WERI-Rb-1 (cell line): Measurements from ENCODE around the gene NME4.

ENCODE experiments used
- DNase-seq: peaks from one replicate; pipeline ENCODE4 v3.0.0-alpha.2; 2020
- H3K27ac ChIP-seq: fragments of 250-450 bp; sonication (Bioruptor Pico); 2 replicates; pipeline ENCODE4 v1.5.1; 2020; ENCODE audit warnings: mild to moderate bottlenecking, moderate library complexity
- H3K27me3 ChIP-seq: fragments of 250-450 bp; sonication (Bioruptor Pico); 2 replicates; pipeline ENCODE4 v1.5.1; 2021; ENCODE audit warnings: mild to moderate bottlenecking, low read depth, moderate library complexity; ENCODE audit not compliant: insufficient read depth, severe bottlenecking
- H3K36me3 ChIP-seq: fragments of 250-450 bp; sonication (Bioruptor Pico); 2 replicates; pipeline ENCODE4 v1.5.1; 2020; ENCODE audit warnings: mild to moderate bottlenecking, moderate library complexity
- H3K4me3 ChIP-seq: 2 replicates; pipeline ENCODE4 v1.5.1; 2011; ENCODE audit warnings: low read depth, mild to moderate bottlenecking, control low read depth, low read length
- H3K9me3 ChIP-seq: fragments of 250-450 bp; sonication (Bioruptor Pico); 2 replicates; pipeline ENCODE4 v1.5.1; 2021; ENCODE audit warnings: mild to moderate bottlenecking, moderate library complexity; ENCODE audit not compliant: severe bottlenecking
- CTCF ChIP-seq: IDR thresholded peaks from 2 replicates; pipeline ENCODE4 v1.5.1; 2011; ENCODE audit warnings: low read depth, mild to moderate bottlenecking, control low read depth, inconsistent platforms, low read length

Gene NME4

DNA sequence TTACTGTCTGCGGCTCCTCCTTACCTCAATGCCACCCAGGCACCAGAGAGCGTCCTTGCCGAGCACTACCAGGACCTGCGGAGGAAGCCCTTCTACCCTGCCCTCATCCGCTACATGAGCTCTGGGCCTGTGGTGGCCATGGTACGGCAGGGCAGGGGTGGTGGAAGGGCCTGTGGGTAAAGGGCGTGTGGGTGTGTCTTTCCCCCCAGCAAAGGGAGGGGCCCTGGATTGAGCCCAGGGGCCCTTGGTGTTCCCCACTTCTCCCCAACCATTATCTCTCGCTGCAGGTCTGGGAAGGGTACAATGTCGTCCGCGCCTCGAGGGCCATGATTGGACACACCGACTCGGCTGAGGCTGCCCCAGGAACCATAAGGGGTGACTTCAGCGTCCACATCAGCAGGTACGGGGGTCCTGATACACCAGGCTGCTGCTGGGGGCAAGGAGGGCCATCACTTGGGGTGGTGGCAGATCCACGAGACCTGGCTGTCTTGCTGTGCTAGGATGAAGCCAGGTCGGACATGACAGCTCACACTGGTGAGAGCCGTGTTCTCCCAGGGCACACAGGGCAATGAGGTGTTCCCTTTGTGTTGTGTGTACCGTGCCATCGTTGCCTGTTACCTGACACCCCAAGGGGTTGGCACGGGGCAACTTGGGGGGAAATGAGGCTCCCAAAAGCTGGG is 2.5 kb downstream of the NME4 start:
- Histone ChIP-seq H3K27me3 (no peaks in the 10 kb centered on the region), H3K36me3 (peaks cover 30% of the 10 kb centered on the region), H3K27ac (no peak overlapping the region), H3K9me3 (no peaks in the 10 kb centered on the region), H3K4me3 (no peak overlapping the region)
- DNase-seq, result no peak
- no peak for TF ChIP-seq CTCF

DNA sequence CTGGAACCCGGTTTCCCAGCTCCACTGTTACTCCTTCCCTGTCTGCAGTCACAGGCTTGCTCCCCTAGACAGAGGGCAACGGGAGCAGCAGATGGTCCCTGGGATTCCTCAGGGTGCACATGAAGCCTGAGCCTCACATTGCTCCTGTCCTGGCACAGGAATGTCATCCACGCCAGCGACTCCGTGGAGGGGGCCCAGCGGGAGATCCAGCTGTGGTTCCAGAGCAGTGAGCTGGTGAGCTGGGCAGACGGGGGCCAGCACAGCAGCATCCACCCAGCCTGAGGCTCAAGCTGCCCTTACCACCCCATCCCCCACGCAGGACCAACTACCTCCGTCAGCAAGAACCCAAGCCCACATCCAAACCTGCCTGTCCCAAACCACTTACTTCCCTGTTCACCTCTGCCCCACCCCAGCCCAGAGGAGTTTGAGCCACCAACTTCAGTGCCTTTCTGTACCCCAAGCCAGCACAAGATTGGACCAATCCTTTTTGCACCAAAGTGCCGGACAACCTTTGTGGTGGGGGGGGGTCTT is 3.1 kb downstream of the NME4 start:
- H3K27ac ChIP-seq, result no peak overlapping the region
- H3K9me3 ChIP-seq, result no peaks in the 10 kb centered on the region
- H3K36me3 ChIP-seq, result peaks cover 30% of the 10 kb centered on the region
- no peak overlapping the region for H3K4me3 ChIP-seq
- no peak for TF ChIP-seq CTCF
- no peak for DNase-seq
- no peaks in the 10 kb centered on the region for H3K27me3 ChIP-seq

- Histone ChIP-seq H3K9me3 (no peaks in the 10 kb centered on the region), H3K36me3 (peaks cover 30% of the 10 kb centered on the region), H3K4me3 (peak within 1 kb of the TSS; percentile 76), H3K27me3 (no peaks in the 10 kb centered on the region), H3K27ac (peak within 1 kb of the TSS; percentile 92)
- peak; percentile 94 for DNase-seq
- TF ChIP-seq CTCF, result peak; percentile 54
Measured at GRCh38 chr16:401468-402348, 4.7 kb downstream of the NME4 start, which contains the start of gene DECR2. Gene DECR2 (plus strand): TSS chr16:401885. CDS start chr16:401964, 79 bp downstream.

GRCh38 chr16:404971-405486 is 8.0 kb downstream of the NME4 start:
- Histone ChIP-seq H3K36me3 (peaks cover 8% of the 10 kb centered on the region), H3K9me3 (no peaks in the 10 kb centered on the region), H3K27ac (no peak overlapping the region), H3K4me3 (no peak overlapping the region), H3K27me3 (no peaks in the 10 kb centered on the region)
- TF ChIP-seq CTCF, result no peak
- DNase-seq, result no peak

- Histone ChIP-seq H3K9me3 (no peaks in the 10 kb centered on the region), H3K27me3 (no peaks in the 10 kb centered on the region), H3K27ac (no peak overlapping the region)
Measured at GRCh38 chr16:405548-406506, 8.8 kb downstream of the NME4 start.

More at GRCh38 chr16:405548-406506, 8.8 kb downstream of the NME4 start:
- no peak for TF ChIP-seq CTCF
- Histone ChIP-seq H3K4me3 (no peak overlapping the region), H3K36me3 (peaks cover 2% of the 10 kb centered on the region; the same call in 1 of the 2 replicates)
- DNase-seq, result no peak
